Dermis blood vessel endothelial cell (primary cell): ENCODE data around the gene TUBB. TPM values are rescaled to one million over a fixed set of nuclear protein-coding genes. Genes with fewer than 3 reads are reported as not detected.
"Not testable (repeated sequence)": the region's sequence is repeated elsewhere in the genome, so short reads cannot be mapped to it uniquely, and the experiment has no call there.

Experiments used
- DNase-seq: peaks from one replicate; pipeline ENCODE4 v3.0.0; 2010
- total RNA-seq: library from RNA; depleted of rRNA; stranded (reverse); fragments of >200 nt; gene quantifications from 2 replicates; pipeline ENCODE4 v1.2.3, GENCODE V29; 2014

TUBB gene
- total RNA-seq, 1 donor from 2014 or later: 301 TPM

GRCh38 chr6:30719356-30719755 lies 796 bp upstream of the TUBB start:
- no peak for DNase-seq

- DNase-seq: peak; percentile 71
Measured at GRCh38 chr6:30720738-30721197, 616 bp downstream of the TUBB start.

GRCh38 chr6:30721198-30722024 lies 1.3 kb downstream of the TUBB start:
- DNase-seq: peak; percentile 94

GRCh38 chr6:30722025-30722279 lies 1.8 kb downstream of the TUBB start:
- DNase-seq: peak; percentile 16

DNA sequence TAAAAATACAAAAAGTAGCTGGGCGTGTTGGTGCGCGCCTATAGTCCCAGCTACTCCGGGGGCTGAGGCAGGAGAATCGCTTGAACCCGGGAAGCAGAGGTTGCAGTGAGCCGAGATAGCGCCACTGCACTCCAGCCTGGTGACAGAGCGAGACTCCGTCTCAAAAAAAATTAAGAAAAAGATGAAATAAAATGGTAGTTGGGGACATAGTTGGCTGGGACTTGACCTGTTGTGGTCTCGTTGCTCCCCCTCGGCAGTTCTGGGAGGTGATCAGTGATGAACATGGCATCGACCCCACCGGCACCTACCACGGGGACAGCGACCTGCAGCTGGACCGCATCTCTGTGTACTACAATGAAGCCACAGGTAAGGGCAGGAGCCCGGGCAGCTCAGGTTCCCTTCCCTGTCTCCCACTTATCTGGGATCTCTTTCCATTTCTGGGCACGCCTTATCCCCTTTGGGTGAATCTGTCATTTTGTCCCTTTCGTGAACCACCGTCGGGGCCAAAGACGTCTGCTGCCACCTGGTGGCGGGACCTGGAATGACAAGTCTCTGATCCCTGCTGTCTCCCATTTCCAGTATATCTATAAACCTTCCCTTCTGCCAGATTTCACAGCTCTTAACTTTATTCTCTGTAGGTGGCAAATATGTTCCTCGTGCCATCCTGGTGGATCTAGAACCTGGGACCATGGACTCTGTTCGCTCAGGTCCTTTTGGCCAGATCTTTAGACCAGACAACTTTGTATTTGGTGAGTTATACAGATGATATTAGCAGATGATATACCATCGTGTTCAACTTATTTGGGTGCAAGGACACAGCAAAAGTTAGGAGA lies 2.3 kb downstream of the TUBB start:
- peak; percentile 88 for DNase-seq

GRCh38 chr6:30723159-30723842 lies 3.1 kb downstream of the TUBB start:
- not testable (repeated sequence) for DNase-seq

GRCh38 chr6:30723843-30724741 lies 3.9 kb downstream of the TUBB start:
- peak; percentile 33 for DNase-seq

DNA sequence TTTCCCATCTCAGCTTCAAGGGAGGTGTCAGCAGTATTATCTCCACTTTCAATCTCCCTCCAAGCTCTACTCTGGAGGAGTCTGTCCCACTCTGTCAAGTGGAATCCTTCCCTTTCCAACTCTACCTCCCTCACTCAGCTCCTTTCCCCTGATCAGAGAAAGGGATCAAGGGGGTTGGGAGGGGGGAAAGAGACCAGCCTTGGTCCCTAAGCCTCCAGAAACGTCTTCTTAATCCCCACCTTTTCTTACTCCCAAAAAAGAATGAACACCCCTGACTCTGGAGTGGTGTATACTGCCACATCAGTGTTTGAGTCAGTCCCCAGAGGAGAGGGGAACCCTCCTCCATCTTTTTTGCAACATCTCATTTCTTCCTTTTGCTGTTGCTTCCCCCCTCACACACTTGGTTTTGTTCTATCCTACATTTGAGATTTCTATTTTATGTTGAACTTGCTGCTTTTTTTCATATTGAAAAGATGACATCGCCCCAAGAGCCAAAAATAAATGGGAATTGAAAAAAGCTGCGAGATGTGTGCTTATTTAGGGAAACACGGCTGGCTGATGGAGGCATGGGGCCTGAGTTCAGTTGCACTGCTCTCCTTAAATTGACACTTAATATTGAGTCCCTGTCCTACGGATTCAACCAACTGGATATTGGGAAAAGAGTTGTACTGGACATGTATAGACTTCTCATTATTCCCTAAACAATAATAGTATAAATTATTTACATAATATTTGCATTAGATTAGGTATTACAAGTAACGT lies 4.9 kb downstream of the TUBB start:
- DNase-seq: no peak

- peak; percentile 23 for DNase-seq
Measured at GRCh38 chr6:30725713-30726505, 5.8 kb downstream of the TUBB start.

- no peak for DNase-seq
Measured at GRCh38 chr6:30726506-30727413, 6.6 kb downstream of the TUBB start.

- no peak for DNase-seq
Measured at GRCh38 chr6:30727920-30728553, 7.9 kb downstream of the TUBB start.

GRCh38 chr6:30730601-30731435 lies 10.7 kb downstream of the TUBB start:
- peak; percentile 91 for DNase-seq

DNA sequence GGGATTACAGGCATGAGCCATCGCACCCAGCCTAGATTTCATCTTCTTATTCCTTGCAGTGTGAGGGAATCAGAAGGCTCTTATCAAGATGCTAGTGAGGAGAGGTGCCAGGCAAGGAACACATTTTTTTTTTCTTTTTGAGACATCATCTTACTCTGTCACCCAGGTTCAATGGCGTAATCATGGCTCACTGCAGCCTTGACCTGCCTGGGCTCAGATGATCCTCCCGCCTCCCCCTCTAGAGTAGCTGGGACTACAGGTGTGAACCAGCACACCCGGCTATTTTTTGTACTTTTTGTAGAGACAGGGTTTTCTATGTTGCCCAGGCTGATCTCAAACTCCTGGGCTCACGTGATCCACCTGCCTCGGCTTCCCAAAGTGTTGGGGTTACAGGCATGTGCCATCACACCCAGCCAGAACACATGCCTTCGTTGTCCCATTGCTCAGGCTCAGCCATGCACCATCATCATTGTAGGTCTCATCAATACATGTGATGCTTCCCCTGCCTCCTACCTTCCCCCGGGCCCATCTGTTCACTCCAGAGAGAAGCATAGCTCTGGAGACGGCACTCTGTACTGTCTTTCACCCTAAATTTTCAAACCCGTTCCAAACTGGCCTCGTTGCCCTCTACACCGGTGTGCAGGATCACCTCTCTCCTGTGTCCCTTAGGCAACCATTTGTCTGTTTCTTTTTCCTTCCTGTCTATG lies 12.2 kb downstream of the TUBB start:
- no peak for DNase-seq

GRCh38 chr6:30735668-30736314 lies 15.6 kb downstream of the TUBB start:
- no peak for DNase-seq

GRCh38 chr6:30738532-30738931 lies 18.4 kb downstream of the TUBB start:
- no peak for DNase-seq

DNA sequence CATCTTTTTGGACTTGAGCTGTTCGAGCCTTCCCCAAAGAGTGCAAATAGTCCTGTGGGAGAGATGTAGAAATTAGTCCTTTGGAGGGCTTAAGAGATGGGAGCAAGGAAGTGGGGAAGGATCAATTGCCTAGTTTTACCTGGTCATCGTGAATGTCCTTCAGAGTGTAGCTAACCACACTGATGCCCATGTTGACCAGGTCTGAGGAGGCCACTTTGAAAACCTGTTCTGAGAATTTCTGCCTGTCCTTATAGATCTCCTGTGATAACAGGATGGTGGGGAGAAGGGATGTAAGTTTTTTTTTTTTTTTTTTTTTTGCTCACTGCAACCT lies 20.4 kb downstream of the TUBB start:
- DNase-seq: no peak
